A549 (cell line): ENCODE results near the gene DGKD.

Experiments
- EHMT2 ChIP-seq: fragments of 200-600 bp; sonication (generic); IDR thresholded peaks from 2 replicates; pipeline ENCODE4 v1.6.1; 2016; ENCODE audit warnings: antibody characterized with exemption, low read depth, mild to moderate bottlenecking, moderate library complexity
- EP300 ChIP-seq, 2 experiments: fragments of >200 bp; sonication (Bioruptor Twin); formaldehyde crosslinking; IDR thresholded peaks; 2 replicates in 1 of 2; 3 replicates in 1 of 2; pipeline ENCODE4 v1.6.1; 2016 to 2017
- ESRRA ChIP-seq: fragments of 150-350 bp; IDR thresholded peaks from 2 replicates; pipeline ENCODE4 v1.6.1; 2014; ENCODE audit warnings: mild to moderate bottlenecking, low read length, borderline replicate concordance
- NR3C1 ChIP-seq: fragments of >200 bp; sonication (Bioruptor Twin); formaldehyde crosslinking; IDR thresholded peaks from 3 replicates; pipeline ENCODE4 v1.6.1; 2017
- REST ChIP-seq: fragments of 200-600 bp; sonication (generic); IDR thresholded peaks from 2 replicates; pipeline ENCODE4 v1.6.1; 2016; ENCODE audit warnings: antibody characterized with exemption, mild to moderate bottlenecking, moderate library complexity

- no peak for TF ChIP-seq NR3C1
- no peak for TF ChIP-seq REST
- TF ChIP-seq EP300 (IDR thresholded peaks at IDR 0.05), result no peak
- no peak for TF ChIP-seq EHMT2
- TF ChIP-seq ESRRA, result no peak
Measured at GRCh38 chr2:233464056-233464455, 109.8 kb downstream of the DGKD start.
